HG02623 (cell line): ENCODE measurements around the gene KREMEN1.
"Not testable (repeated sequence)": the region's sequence is repeated elsewhere in the genome, so short reads cannot be mapped to it uniquely, and the experiment has no call there.

ENCODE experiments used
- ATAC-seq: cut with Tn5 transposase; IDR thresholded peaks from one replicate; pipeline ENCODE4 v1.9.1; 2021; ENCODE audit warnings: moderate library complexity; ENCODE audit not compliant: unreplicated experiment

Gene KREMEN1, protein sequence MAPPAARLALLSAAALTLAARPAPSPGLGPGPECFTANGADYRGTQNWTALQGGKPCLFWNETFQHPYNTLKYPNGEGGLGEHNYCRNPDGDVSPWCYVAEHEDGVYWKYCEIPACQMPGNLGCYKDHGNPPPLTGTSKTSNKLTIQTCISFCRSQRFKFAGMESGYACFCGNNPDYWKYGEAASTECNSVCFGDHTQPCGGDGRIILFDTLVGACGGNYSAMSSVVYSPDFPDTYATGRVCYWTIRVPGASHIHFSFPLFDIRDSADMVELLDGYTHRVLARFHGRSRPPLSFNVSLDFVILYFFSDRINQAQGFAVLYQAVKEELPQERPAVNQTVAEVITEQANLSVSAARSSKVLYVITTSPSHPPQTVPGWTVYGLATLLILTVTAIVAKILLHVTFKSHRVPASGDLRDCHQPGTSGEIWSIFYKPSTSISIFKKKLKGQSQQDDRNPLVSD

DNA sequence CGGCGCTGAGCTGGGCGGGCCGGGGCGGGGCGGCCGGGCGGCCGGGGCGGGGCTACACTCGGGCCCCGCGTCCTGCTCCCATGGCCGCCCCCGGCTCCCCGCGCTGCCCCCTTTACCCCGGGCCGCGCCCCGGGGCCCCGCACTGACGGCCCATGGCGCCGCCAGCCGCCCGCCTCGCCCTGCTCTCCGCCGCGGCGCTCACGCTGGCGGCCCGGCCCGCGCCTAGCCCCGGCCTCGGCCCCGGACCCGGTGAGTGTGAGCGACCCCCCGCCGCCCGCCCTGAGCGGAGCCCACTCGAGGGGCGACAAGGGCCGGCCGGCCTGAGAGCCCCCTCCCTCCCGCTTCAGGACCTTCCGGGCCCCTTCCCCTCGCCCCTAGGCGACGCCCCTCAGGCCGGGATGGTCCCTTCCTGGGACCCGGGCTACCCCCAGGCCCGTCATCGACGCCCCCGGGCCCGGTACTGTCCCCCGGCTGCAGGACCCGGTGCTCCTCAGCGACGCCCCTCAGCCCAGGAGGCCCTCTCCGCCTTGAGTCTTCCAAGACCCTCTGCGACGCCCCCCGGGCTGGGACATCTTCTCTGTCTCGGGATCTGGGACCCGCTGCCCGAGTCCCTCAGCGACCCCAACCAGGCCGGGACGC lies at the start of gene KREMEN1:
Gene KREMEN1, plus strand, starts transcription at position 57 of the 639 bp plus-strand sequence. Its CDS starts 96 bp downstream, at position 153.
- ATAC-seq, result peak; percentile 24

- ATAC-seq, result no peak
Observed at GRCh38 chr22:29023172-29023796, 49.6 kb upstream of the KREMEN1 start.

DNA sequence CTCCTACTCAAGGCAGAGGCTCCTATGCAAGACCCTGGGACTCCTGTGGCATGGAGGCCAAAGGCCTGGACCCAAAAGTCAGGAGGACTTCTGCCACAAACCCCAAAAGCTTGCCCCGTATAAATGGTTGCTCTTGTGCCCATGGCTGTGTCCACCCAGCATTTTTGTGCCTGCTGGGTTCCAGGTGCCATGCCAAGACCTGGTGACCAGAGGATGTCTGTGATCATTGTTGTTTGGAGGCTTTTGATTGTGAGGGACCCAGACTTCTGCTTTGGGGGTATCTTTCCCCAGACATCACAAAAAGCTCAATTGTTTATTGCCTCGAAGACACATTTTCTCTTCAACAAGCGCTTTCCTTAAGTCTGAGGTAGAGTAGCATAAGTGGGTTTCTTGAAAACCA lies 46.3 kb upstream of the KREMEN1 start:
- no peak for ATAC-seq

DNA sequence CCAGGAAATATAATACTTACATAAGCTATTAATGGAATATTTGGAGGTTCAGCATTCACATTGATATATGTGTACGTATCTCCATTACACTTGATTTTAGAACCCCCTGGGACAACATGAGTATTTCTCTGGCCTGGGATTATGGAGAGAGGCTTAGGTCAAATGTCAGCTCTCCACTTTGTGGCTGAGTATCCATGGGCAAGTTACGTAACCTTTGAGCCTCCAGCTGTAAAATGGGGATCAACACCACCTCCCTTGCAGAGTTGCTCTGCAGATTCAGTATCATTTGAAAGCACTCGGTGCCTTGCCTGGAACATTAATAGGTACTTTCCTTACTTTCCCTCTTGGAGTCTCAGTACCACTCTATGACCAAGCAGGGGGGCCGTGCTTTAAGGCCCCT lies 44.4 kb upstream of the KREMEN1 start:
- ATAC-seq, result no peak

- ATAC-seq, result no peak
Observed at GRCh38 chr22:29029202-29030000, 43.4 kb upstream of the KREMEN1 start.

DNA sequence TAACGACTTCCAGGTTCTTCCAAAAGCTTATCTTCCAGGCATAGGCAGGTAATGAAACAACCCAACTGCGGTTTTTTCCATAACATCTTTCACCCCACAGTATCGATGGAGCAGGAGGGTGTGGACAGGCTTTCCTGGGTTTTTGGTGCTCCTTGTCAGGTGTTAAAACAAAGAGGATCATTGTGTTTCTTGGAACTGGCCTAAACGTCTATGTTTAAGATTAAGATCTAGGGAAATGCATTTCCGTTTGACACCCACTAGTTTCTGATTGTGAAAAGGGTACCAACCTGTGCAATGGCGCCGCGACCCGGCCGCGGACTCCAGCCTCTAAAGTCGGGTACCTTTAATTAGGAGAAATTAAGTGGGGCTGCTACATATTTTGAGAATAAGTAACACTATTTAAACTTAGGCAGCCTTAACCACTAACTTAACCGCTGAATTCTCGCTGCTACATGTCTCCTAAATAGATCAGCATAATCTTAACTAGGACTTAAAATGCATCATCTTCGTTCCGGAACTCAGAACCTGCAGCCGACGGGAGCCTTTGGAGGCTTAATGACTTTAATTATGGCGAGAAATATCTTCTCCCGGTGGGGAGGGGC lies 42.7 kb upstream of the KREMEN1 start:
- ATAC-seq, result no peak

DNA sequence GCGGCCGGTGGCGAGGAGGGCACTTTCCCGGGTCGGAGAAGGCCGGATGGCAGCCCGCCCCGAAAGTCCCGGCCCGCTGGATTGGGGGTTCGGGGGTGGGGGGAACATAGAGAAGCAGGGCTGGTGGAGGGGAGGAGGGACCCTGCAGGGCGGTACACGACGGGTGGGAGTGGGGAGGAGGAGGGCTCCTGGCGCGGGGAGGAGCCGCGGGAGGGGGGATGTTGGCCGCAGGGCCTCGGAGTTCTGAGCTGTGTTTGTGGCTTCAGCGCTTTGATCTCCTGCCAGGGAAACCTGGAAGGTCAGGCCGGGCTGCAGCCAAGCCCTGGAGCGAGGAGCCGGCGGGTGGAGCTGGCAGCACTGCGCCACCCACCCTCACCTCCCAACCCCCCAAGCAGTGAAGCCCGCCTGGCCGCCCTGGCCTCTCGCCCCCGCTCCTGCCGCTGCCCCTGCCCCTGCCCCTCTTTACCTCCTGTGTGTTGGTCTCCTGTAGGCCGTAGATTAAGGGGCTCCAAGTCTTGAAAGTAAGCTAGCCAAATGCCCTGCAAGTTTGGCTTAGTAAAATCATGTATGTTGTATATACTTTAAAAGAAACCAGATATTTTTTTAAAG lies 42.1 kb upstream of the KREMEN1 start:
- no peak for ATAC-seq

DNA sequence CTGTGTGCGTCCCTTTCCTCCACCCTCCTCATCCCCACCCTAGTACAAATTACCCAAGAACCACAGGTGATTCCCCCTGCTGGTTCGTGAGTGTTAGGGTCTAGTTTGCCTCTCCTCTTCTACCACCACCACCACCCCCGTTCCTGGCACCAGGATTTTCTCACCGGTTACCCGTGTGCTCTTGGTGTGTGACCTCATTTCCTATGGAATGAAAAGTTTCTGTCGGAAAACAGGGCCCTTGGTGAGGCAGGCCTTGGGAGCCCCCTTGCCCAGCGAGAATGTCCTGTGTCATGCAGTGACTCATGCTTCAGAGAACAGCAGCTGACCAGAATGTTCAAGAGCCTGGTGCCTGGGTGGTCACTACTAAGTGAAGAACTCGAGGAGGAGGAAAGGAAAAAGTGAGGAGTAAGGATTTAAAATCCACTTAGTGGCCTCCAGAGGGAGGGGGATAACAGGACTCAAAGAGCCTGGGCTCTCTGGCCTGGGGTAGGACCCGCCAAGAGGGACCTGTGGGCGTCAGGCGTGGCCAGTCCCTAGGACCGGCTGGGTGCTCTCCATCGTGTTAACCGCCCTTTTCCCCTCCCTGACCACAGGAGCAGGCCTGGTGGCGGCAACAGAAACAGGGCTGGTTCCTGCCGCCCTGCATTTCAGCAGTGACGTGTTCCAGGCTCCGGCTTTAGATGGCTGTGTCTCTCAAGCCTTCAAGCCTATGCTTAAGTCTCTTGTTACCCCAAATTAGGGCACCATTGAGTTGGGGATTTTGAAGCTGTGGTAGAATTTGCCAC lies 41.4 kb upstream of the KREMEN1 start:
- ATAC-seq, result no peak

DNA sequence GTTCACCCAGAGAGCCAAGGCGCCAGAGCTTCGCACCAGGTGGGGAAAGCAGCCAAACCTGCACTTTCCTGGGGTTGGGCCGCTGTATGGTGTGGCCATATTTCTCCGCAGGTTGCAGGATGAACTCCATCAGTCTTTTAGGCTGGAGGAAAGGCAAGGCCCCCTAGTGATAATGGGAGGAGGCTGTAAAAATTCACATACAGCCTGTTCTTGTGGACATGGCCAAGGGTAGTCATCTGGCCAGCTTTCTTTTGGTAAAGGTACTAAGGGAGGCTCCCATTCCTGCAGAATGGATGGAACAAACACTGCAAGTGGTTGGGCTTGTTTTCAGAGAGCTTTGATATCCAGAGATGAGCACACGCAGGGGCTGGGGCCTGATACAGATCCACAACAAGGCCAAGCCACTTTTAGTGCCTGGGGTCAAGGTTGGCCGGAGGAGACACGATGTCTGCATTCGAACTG lies 40.8 kb upstream of the KREMEN1 start:
- no peak for ATAC-seq

GRCh38 chr22:29032584-29032983 lies 40.3 kb upstream of the KREMEN1 start:
- ATAC-seq, result no peak

- ATAC-seq, result no peak
Observed at GRCh38 chr22:29037340-29037932, 35.4 kb upstream of the KREMEN1 start.

- no peak for ATAC-seq
Observed at GRCh38 chr22:29039148-29039547, 33.7 kb upstream of the KREMEN1 start.

- not testable (repeated sequence) for ATAC-seq
Observed at GRCh38 chr22:29039684-29040083, 33.2 kb upstream of the KREMEN1 start.

GRCh38 chr22:29040385-29041275 lies 32.2 kb upstream of the KREMEN1 start:
- no peak for ATAC-seq

- ATAC-seq, result no peak
Observed at GRCh38 chr22:29041408-29041807, 31.4 kb upstream of the KREMEN1 start.

DNA sequence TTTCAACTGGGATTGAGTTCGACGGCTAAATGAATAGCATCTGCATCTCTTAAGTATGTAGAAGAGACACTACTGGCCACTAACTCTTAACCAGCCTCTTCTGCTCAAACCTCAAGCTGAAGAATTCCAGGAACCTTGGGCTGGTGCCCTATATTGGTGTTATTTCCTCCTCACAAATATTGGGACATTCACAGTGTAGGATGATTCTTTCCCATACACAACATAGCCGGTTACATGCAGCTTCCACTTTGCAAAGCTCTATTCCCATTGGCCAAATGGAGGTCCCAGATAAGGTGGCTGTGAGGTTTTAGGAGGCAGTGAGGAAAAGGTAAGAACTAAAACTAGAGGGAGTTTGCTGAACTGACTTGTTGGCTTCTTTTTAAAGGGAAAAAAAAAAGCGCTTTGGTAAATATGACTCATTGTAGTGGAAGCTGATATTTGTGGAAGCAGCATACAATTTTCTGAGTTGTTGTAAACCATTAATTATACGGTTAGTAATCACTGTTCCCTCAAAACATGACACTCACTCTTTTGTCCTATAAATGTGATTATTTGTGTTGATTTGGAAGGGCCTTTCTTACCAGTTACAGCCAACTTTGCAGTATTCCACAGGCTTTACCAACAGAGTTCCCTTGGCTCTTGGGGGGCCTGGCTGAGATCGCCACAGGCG lies 28.8 kb upstream of the KREMEN1 start:
- no peak for ATAC-seq

GRCh38 chr22:29044657-29045176 lies 28.1 kb upstream of the KREMEN1 start:
- ATAC-seq, result no peak
